Keratinocyte (primary cell): ENCODE data around the gene COL9A2. TPM values are rescaled to one million over a fixed set of nuclear protein-coding genes. Genes with fewer than 3 reads are reported as not detected.

Experiments
- DNase-seq: peaks from one replicate; pipeline ENCODE4 v3.0.0-alpha.2; 2011; ENCODE audit warnings: low read depth, missing footprints, low spot score
- FAIRE-seq: peaks from 2 replicates; lab custom pipeline; 2011; peaks lifted over from hg19 to GRCh38; lab: Jason Lieb, UNC
- H2AFZ ChIP-seq: 2 replicates; pipeline ENCODE4 v1.6.0; 2012; ENCODE audit warnings: low read length, control low read depth, inconsistent platforms; ENCODE audit not compliant: control insufficient read depth
- H3K27ac ChIP-seq: 2 replicates; pipeline ENCODE4 v1.5.1; 2011; ENCODE audit warnings: low read length; ENCODE audit not compliant: control insufficient read depth, insufficient read depth
- H3K27me3 ChIP-seq: 3 replicates; pipeline ENCODE4 v1.6.0; 2011; ENCODE audit warnings: low read length; ENCODE audit not compliant: control insufficient read depth, insufficient read depth; ENCODE audit errors: extremely low read depth
- H3K36me3 ChIP-seq, 2 experiments: 2 replicates in 1 of 2; 3 replicates in 1 of 2; pipeline ENCODE4 v1.5.1; 2011; ENCODE audit warnings: low read length in 2 of 2, mild to moderate bottlenecking in 1 of 2; ENCODE audit not compliant: control insufficient read depth in 2 of 2, insufficient read depth in 2 of 2; ENCODE audit errors: extremely low read depth in 1 of 2
- H3K4me1 ChIP-seq: 3 replicates; pipeline ENCODE4 v1.5.1; 2011; ENCODE audit warnings: low read length; ENCODE audit not compliant: control insufficient read depth, insufficient read depth; ENCODE audit errors: extremely low read depth
- H3K4me2 ChIP-seq: 3 replicates; pipeline ENCODE4 v1.6.0; 2011; ENCODE audit warnings: low read depth, low read length; ENCODE audit not compliant: control insufficient read depth, insufficient read depth; ENCODE audit errors: extremely low read depth
- H3K4me3 ChIP-seq, 3 experiments: fragments of 200-600 bp in 1 of 3; sonication (generic) in 1 of 3; 2 replicates in 2 of 3; 3 replicates in 1 of 3; pipeline ENCODE4 v1.5.1; 2011 to 2016; ENCODE audit warnings: low read length in 3 of 3, mild to moderate bottlenecking in 3 of 3, control low read depth in 2 of 3, inconsistent platforms in 1 of 3, low read depth in 1 of 3, mixed read lengths in 1 of 3, mixed run types in 1 of 3, moderate library complexity in 1 of 3; ENCODE audit not compliant: control insufficient read depth in 2 of 3, insufficient read depth in 2 of 3; ENCODE audit errors: extremely low read depth in 1 of 3
- H3K79me2 ChIP-seq: 2 replicates; pipeline ENCODE4 v1.6.0; 2012; ENCODE audit warnings: low read length; ENCODE audit not compliant: control insufficient read depth, insufficient read depth
- H3K9ac ChIP-seq: 3 replicates; pipeline ENCODE4 v1.6.0; 2011; ENCODE audit warnings: low read length; ENCODE audit not compliant: control insufficient read depth, insufficient read depth; ENCODE audit errors: extremely low read depth
- H3K9me1 ChIP-seq: 3 replicates; pipeline ENCODE4 v1.6.0; 2011; ENCODE audit warnings: low read length; ENCODE audit not compliant: control insufficient read depth, insufficient read depth; ENCODE audit errors: extremely low read depth
- H3K9me3 ChIP-seq: 2 replicates; pipeline ENCODE4 v1.5.1; 2012; ENCODE audit warnings: low read depth, low read length; ENCODE audit not compliant: control insufficient read depth
- H4K20me1 ChIP-seq: 3 replicates; pipeline ENCODE4 v1.6.0; 2011; ENCODE audit warnings: low read length; ENCODE audit not compliant: control insufficient read depth, insufficient read depth; ENCODE audit errors: extremely low read depth
- EZH2 ChIP-seq: IDR thresholded peaks from one replicate; pipeline ENCODE4 v1.6.1; 2012; ENCODE audit warnings: inconsistent platforms, mild to moderate bottlenecking, low read length, moderate library complexity
- dilution Hi-C: fragments of 300-500 bp; cut with MboI; formaldehyde crosslinking; loops from one replicate; pipeline ENCODE4 v1.7.0; 2020; ENCODE audit warnings: low sequenced_read_pairs; ENCODE audit not compliant: extremely low pct_ligation_motif_present
- polyA plus RNA-seq, 5 experiments: library from polyadenylated mRNA; depleted of rRNA in 3 of 5; stranded (reverse) in 3 of 5; stranded (forward) in 1 of 5; unstranded in 1 of 5; fragments of >200 nt; gene quantifications; 1 replicate in 1 of 5; 2 replicates in 3 of 5; 3 replicates in 1 of 5; pipeline versions ENCODE4 v1.2.1 to v1.2.3, GENCODE V29; 2011 to 2012; ENCODE audit warnings: missing spikeins in 2 of 5, low read depth in 1 of 5, low replicate concordance in 1 of 5
- TF ChIP-seq, protein P1 (sequence below), 3 experiments: IDR thresholded peaks in 1 of 3; conservative IDR thresholded peaks in 1 of 3; optimal IDR thresholded peaks in 1 of 3; 2 replicates in 2 of 3; 3 replicates in 1 of 3; pipeline versions ENCODE3 to v1.5.1; 2011; ENCODE audit warnings: low read length in 3 of 3, mild to moderate bottlenecking in 3 of 3, moderate library complexity in 2 of 3, control low read depth in 1 of 3, inconsistent platforms in 1 of 3; ENCODE audit not compliant: insufficient read depth in 2 of 3; ENCODE audit errors: extremely low read depth in 1 of 3

COL9A2 gene
- polyA plus RNA-seq, 1 donor (not counting 4 experiments of a cell fraction or from before 2014, with no cell fraction given), result 1.6 TPM

DNA sequence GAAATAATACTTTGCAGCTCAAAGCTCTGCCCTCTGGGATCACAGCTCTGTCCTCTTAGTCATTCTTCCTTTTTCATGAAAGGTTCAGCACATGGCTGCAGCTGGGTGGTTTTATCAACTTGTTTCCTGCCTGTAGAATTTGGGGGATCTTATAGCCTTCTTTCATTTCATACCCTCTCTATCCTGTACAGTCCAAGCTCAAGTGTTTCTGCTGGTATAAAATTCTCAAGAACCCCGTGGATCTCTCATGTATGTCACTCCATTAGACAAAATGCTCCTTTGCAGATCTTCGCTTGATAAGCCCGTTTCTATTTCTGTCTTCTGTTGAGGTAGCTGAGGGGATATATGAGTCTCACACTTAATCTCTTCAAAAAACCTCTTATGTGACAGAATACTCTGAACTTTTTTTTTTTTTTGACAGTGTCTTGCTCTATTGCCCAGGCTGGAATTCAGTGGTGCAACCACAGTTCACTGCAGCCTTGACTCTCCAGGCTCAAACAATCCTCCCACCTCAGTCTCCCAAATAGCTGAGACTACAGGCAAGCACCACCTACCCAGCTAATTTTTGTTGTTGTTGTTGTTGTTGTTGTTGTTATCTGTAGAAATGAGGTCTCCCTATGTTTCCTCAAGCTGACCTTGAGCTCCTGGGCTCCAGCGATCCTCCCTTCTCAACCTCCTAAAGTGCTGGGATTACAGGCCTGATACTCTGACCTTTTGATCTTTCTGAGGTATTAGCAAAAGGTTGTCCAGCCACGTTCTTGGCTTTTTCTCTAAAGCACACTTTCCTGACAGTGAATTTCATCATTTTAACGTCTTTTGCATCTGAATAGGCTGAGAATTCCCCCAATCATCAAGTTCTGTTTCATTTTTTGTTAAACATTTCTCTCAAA is 24.6 kb upstream of the COL9A2 start:
- H3K4me1 ChIP-seq, result peaks cover 2% of the 10 kb centered on the region
- H3K4me2 ChIP-seq, result no peak overlapping the region
- H3K9me1 ChIP-seq, result no peaks in the 10 kb centered on the region
- FAIRE-seq (no peak), DNase-seq (no peak)
- no peaks in the 10 kb centered on the region for H3K36me3 ChIP-seq
- H3K9ac ChIP-seq, result no peak overlapping the region
- no peak overlapping the region for H3K27ac ChIP-seq
- no peaks in the 10 kb centered on the region for H3K9me3 ChIP-seq
- H3K79me2 ChIP-seq, result no peaks in the 10 kb centered on the region
- no peaks in the 10 kb centered on the region for H4K20me1 ChIP-seq
- H2AFZ ChIP-seq, result no peak overlapping the region
- no peak overlapping the region for H3K4me3 ChIP-seq
- TF ChIP-seq EZH2, result no peak
- TF ChIP-seq, protein P1, sequence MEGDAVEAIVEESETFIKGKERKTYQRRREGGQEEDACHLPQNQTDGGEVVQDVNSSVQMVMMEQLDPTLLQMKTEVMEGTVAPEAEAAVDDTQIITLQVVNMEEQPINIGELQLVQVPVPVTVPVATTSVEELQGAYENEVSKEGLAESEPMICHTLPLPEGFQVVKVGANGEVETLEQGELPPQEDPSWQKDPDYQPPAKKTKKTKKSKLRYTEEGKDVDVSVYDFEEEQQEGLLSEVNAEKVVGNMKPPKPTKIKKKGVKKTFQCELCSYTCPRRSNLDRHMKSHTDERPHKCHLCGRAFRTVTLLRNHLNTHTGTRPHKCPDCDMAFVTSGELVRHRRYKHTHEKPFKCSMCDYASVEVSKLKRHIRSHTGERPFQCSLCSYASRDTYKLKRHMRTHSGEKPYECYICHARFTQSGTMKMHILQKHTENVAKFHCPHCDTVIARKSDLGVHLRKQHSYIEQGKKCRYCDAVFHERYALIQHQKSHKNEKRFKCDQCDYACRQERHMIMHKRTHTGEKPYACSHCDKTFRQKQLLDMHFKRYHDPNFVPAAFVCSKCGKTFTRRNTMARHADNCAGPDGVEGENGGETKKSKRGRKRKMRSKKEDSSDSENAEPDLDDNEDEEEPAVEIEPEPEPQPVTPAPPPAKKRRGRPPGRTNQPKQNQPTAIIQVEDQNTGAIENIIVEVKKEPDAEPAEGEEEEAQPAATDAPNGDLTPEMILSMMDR (optimal IDR thresholded peaks at IDR 0.05 in 1 of 3, IDR thresholded peaks at IDR 0.05 in 1 of 3, conservative IDR thresholded peaks at IDR 0.05 in 1 of 3; ENCODE audit: extremely low read depth in 1 of 3, insufficient read depth in 2 of 3, low read length in 3 of 3), result no peak
- dilution Hi-C loops, result no loop called here
- peaks cover 3% of the 10 kb centered on the region for H3K27me3 ChIP-seq

DNA sequence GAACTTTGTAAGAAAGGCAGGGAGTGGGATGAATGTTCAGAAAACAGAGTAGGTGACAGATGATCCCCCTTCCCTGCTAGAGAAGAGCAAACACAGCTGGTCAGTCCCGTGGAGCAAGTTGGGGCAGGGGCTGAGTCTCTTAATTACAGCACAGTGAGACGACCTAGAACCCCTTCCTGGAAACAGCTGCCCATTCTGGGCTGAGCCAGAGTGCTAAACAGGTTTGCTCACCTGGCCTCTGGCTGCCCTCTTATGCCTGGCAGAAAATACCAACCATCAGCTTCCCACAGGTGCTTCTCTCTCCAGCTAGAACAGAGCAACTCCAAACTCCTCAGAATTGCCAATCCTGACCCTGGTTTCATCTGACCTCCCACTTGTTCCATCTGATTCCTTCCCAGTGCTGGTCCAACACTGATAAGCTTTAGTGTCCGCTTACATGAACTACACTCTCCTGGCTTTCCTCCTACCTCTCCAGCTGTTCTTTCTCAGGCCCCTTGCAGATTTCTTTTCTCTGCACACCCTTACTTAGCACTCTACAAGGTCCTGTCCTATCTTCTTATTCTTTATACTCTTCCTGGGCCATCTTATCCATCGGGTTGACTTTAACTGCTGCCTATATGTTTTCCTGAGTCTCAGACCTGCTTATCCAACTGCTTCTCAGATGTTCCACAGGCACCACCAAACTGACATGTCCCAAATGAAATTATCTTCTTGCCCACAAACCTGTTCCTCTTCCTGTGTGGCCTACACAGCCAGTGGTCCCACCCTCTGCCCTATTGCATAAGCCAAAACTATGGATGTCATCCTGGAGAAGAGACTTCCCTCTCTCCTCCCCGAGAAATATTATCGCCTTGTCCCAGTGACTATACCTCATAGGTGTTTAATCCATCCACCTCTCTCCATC is 22.6 kb upstream of the COL9A2 start:
- no peak overlapping the region for H3K4me3 ChIP-seq
- FAIRE-seq (no peak), DNase-seq (no peak)
- no peaks in the 10 kb centered on the region for H3K9me3 ChIP-seq
- no peaks in the 10 kb centered on the region for H3K9me1 ChIP-seq
- peaks cover 3% of the 10 kb centered on the region for H3K27me3 ChIP-seq
- peaks cover 2% of the 10 kb centered on the region for H3K4me1 ChIP-seq
- no peaks in the 10 kb centered on the region for H3K79me2 ChIP-seq
- no peaks in the 10 kb centered on the region for H4K20me1 ChIP-seq
- no peaks in the 10 kb centered on the region for H3K36me3 ChIP-seq
- H3K4me2 ChIP-seq, result no peak overlapping the region
- H3K9ac ChIP-seq, result no peak overlapping the region
- no peak overlapping the region for H2AFZ ChIP-seq
- TF ChIP-seq EZH2, result no peak
- TF ChIP-seq, protein P1 (optimal IDR thresholded peaks at IDR 0.05 in 1 of 3, IDR thresholded peaks at IDR 0.05 in 1 of 3, conservative IDR thresholded peaks at IDR 0.05 in 1 of 3; ENCODE audit: extremely low read depth in 1 of 3, insufficient read depth in 2 of 3, low read length in 3 of 3), result no peak
- H3K27ac ChIP-seq, result no peak overlapping the region
- dilution Hi-C loops, result no loop called here
